ENCODE results near the gene ESRRA. TPM values are rescaled to one million over a fixed set of nuclear protein-coding genes. Genes with fewer than 3 reads are reported as not detected.
A peak's percentile ranks its signal among the peaks of the same experiment; 100 is the strongest.

Gene ESRRA
- total and polyA plus RNA-seq, 2 of the 13 experiments (the other 11 are each of a cell fraction or from before 2014, with no cell fraction given): 18.1 to 36.3 TPM

DNA sequence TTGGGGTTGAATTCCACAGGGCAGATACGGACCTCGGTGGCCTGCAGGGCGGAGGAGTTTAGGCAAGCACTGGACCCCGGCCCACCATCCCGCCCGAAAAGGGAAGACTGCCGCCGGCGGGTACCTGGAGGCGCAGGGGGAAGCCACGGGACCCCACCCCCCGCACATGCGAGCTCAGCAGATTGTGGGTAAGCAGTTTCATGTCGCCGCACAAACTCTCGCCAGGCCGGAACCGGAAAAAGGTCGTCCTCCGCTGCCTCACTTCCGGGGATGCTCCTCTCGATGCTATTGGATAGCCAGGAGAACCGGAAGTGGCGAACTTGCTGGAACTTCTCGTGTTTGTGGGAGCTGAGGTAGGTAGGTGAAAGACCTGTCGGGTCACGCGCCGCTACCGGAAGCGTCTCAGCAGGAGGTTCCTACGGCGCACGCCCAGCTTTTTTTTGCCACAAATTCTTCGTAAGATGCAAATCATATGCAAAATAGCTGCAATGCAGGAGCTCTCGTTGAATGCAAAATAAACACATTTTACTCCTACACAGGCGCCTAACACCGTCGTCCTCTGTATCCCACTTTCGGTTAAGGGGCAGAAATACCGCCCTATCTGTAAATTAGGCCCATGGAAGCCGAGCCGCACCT is 12.1 kb downstream of the ESRRA start, which contains the start of gene TRMT112 (continued):
- TF ChIP-seq, protein P1, sequence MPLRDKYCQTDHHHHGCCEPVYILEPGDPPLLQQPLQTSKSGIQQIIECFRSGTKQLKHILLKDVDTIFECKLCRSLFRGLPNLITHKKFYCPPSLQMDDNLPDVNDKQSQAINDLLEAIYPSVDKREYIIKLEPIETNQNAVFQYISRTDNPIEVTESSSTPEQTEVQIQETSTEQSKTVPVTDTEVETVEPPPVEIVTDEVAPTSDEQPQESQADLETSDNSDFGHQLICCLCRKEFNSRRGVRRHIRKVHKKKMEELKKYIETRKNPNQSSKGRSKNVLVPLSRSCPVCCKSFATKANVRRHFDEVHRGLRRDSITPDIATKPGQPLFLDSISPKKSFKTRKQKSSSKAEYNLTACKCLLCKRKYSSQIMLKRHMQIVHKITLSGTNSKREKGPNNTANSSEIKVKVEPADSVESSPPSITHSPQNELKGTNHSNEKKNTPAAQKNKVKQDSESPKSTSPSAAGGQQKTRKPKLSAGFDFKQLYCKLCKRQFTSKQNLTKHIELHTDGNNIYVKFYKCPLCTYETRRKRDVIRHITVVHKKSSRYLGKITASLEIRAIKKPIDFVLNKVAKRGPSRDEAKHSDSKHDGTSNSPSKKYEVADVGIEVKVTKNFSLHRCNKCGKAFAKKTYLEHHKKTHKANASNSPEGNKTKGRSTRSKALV (CRISPR knock-in tag; IDR thresholded peaks at IDR 0.05): no peak
- TF ChIP-seq SAP130 (CRISPR knock-in tag; IDR thresholded peaks at IDR 0.05; ENCODE audit: low read depth): peak; percentile 76
- TF ChIP-seq ZNF841 (CRISPR knock-in tag; IDR thresholded peaks at IDR 0.05; ENCODE audit: borderline replicate concordance): no peak
- TF ChIP-seq ZMAT3 (CRISPR knock-in tag; conservative IDR thresholded peaks at IDR 0.05): 0 out of 2 replicates have a peak, but pooled peaks have one; percentile 30
- no peak for TF ChIP-seq GTF2F1 (IDR thresholded peaks at IDR 0.05; ENCODE audit: low read length)
- TF ChIP-seq, protein P2, sequence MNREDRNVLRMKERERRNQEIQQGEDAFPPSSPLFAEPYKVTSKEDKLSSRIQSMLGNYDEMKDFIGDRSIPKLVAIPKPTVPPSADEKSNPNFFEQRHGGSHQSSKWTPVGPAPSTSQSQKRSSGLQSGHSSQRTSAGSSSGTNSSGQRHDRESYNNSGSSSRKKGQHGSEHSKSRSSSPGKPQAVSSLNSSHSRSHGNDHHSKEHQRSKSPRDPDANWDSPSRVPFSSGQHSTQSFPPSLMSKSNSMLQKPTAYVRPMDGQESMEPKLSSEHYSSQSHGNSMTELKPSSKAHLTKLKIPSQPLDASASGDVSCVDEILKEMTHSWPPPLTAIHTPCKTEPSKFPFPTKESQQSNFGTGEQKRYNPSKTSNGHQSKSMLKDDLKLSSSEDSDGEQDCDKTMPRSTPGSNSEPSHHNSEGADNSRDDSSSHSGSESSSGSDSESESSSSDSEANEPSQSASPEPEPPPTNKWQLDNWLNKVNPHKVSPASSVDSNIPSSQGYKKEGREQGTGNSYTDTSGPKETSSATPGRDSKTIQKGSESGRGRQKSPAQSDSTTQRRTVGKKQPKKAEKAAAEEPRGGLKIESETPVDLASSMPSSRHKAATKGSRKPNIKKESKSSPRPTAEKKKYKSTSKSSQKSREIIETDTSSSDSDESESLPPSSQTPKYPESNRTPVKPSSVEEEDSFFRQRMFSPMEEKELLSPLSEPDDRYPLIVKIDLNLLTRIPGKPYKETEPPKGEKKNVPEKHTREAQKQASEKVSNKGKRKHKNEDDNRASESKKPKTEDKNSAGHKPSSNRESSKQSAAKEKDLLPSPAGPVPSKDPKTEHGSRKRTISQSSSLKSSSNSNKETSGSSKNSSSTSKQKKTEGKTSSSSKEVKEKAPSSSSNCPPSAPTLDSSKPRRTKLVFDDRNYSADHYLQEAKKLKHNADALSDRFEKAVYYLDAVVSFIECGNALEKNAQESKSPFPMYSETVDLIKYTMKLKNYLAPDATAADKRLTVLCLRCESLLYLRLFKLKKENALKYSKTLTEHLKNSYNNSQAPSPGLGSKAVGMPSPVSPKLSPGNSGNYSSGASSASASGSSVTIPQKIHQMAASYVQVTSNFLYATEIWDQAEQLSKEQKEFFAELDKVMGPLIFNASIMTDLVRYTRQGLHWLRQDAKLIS (CRISPR knock-in tag; IDR thresholded peaks at IDR 0.05): no peak
- TF ChIP-seq ZNF225 (CRISPR knock-in tag; IDR thresholded peaks at IDR 0.05): peak; percentile 81; the same call in 1 of the 2 replicates
- no peak; the same call in 1 of the 2 replicates for TF ChIP-seq ZFX (CRISPR knock-in tag; IDR thresholded peaks at IDR 0.05; ENCODE audit: low read depth)
- TF ChIP-seq MTA1 (CRISPR knock-in tag; IDR thresholded peaks at IDR 0.05; ENCODE audit: borderline replicate concordance): no peak
- TF ChIP-seq ZNF124 (CRISPR knock-in tag; IDR thresholded peaks at IDR 0.05): no peak; the same call in 1 of the 2 replicates
- TF ChIP-seq, protein P3, sequence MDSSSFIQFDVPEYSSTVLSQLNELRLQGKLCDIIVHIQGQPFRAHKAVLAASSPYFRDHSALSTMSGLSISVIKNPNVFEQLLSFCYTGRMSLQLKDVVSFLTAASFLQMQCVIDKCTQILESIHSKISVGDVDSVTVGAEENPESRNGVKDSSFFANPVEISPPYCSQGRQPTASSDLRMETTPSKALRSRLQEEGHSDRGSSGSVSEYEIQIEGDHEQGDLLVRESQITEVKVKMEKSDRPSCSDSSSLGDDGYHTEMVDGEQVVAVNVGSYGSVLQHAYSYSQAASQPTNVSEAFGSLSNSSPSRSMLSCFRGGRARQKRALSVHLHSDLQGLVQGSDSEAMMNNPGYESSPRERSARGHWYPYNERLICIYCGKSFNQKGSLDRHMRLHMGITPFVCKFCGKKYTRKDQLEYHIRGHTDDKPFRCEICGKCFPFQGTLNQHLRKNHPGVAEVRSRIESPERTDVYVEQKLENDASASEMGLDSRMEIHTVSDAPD (CRISPR knock-in tag; IDR thresholded peaks at IDR 0.05): no peak
- TF ChIP-seq, protein P4, sequence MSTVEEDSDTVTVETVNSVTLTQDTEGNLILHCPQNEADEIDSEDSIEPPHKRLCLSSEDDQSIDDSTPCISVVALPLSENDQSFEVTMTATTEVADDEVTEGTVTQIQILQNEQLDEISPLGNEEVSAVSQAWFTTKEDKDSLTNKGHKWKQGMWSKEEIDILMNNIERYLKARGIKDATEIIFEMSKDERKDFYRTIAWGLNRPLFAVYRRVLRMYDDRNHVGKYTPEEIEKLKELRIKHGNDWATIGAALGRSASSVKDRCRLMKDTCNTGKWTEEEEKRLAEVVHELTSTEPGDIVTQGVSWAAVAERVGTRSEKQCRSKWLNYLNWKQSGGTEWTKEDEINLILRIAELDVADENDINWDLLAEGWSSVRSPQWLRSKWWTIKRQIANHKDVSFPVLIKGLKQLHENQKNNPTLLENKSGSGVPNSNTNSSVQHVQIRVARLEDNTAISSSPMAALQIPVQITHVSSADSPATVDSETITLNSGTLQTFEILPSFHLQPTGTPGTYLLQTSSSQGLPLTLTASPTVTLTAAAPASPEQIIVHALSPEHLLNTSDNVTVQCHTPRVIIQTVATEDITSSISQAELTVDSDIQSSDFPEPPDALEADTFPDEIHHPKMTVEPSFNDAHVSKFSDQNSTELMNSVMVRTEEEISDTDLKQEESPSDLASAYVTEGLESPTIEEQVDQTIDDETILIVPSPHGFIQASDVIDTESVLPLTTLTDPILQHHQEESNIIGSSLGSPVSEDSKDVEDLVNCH (CRISPR knock-in tag; IDR thresholded peaks at IDR 0.05): no peak
- no peak for TF ChIP-seq ZNF296 (CRISPR knock-in tag; conservative IDR thresholded peaks at IDR 0.05)
- no peak for TF ChIP-seq MIER3 (CRISPR knock-in tag; IDR thresholded peaks at IDR 0.05; ENCODE audit: borderline replicate concordance)
- peak; percentile 78; the same call in 1 of the 2 replicates for TF ChIP-seq YEATS2 (CRISPR knock-in tag; IDR thresholded peaks at IDR 0.05; ENCODE audit: borderline replicate concordance)
- TF ChIP-seq, protein P5, sequence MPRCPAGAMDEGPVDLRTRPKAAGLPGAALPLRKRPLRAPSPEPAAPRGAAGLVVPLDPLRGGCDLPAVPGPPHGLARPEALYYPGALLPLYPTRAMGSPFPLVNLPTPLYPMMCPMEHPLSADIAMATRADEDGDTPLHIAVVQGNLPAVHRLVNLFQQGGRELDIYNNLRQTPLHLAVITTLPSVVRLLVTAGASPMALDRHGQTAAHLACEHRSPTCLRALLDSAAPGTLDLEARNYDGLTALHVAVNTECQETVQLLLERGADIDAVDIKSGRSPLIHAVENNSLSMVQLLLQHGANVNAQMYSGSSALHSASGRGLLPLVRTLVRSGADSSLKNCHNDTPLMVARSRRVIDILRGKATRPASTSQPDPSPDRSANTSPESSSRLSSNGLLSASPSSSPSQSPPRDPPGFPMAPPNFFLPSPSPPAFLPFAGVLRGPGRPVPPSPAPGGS (CRISPR knock-in tag; IDR thresholded peaks at IDR 0.05): no peak; the same call in 1 of the 2 replicates
- no peak for TF ChIP-seq ZKSCAN5 (CRISPR knock-in tag; IDR thresholded peaks at IDR 0.05)
- TF ChIP-seq SNRNP70 (IDR thresholded peaks at IDR 0.05; ENCODE audit: low read depth, low read length): no peak
- TF ChIP-seq ZSCAN29 (CRISPR knock-in tag; conservative IDR thresholded peaks at IDR 0.05): no peak
- TF ChIP-seq IKZF1 (IDR thresholded peaks at IDR 0.05): no peak
